ENCODE measurements around the gene POMGNT2.

DNA sequence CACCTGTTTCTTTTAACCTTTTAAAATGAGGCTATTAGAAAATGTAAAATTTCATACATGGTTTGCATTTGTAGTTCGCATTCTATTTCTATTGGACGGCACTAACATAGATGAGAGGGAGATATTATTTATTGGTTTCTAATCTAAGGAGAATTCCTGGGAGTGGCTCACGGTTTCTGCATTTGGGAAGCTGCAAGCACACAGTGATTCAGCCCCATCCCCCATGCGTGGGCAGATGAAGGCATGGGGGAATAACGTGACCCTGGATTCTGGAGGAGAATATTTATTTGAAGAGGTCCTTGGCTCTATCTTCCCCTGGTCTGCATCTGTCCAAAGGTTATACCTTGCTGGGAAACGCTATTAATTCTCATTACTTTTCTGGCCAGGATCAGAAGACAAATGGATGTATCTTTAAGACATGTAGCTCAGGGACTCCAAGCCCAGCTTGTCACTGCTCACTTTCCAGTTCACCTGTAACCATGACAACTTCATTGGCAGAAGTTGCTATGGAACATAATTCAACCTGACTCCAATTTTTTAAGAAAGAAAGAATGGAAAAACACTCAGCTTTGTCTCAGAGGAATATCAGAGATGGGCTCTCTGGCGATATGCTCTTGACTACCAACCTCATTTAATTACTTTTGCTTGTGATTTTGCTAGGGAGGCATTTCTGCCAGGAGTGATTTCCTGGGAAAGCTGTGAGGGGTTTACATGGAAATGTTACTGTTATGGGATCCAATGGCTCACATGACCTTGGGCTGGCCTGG lies 27.2 kb upstream of the POMGNT2 start:
- TF ChIP-seq CTCF (IDR thresholded peaks at IDR 0.05 in 4 of 5, conservative IDR thresholded peaks at IDR 0.05 in 1 of 5) (no peak), POLR2A (IDR thresholded peaks at IDR 0.05) (no peak)

Measured in gastrocnemius medialis (tissue), 4 donors.